GM19023 (cell line): ENCODE results near the gene CDC14A.
"Not testable (repeated sequence)": the region's sequence is repeated elsewhere in the genome, so short reads cannot be mapped to it uniquely, and the experiment has no call there.

Source experiments
- ATAC-seq: cut with Tn5 transposase; IDR thresholded peaks from one replicate; pipeline ENCODE4 v1.9.1; 2021; ENCODE audit warnings: mild to moderate bottlenecking, moderate library complexity; ENCODE audit not compliant: unreplicated experiment

Gene CDC14A

GRCh38 chr1:100400404-100400803 lies 48.1 kb downstream of the CDC14A start:
- ATAC-seq = no peak

- ATAC-seq = no peak
These were observed 52.5 kb downstream of the CDC14A start for GRCh38 chr1:100404821-100405220.

GRCh38 chr1:100405902-100406301 lies 53.6 kb downstream of the CDC14A start:
- ATAC-seq = not testable (repeated sequence)

GRCh38 chr1:100407390-100407789 lies 55.1 kb downstream of the CDC14A start:
- ATAC-seq = not testable (repeated sequence)

DNA sequence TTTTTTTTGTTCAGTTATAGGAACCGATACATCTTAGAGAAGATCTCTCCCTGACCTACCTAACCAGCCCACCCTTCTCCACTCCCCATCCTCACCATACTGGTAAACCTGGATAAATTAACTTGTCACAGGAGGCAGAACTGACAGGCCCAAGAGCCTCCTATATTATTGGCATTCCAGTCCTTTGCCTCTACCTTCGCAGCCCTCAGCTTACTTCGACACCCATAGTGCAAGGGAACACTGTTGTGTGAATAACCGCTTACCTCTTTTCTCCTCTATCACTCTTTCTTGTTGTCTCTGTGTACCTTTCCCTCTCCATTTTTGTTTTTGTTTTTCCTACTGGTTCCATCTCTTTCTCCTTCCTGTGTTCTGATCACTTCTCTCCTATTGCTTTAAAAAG lies 58.7 kb downstream of the CDC14A start:
- no peak for ATAC-seq

- ATAC-seq = no peak
These were observed 59.3 kb downstream of the CDC14A start for GRCh38 chr1:100411574-100411973.

DNA sequence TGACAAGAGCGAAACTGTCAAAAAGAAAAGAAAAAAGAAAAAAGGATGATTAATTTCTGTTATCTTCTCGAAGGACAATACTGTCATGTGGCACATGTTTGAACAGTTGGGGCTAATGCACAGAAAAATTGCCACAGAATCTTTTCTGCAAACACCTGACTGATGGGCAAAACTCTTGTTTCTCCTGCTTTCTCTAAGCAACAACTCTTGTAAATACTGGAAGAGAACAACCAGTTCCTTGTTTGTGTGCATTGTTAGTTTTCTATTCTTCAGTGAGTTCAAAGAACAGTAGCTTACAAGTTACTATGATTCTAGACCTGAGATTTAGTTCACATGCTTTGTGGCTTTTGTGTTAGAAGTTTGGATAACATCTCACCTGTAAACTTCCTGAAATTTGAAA lies 60.7 kb downstream of the CDC14A start:
- ATAC-seq = no peak

DNA sequence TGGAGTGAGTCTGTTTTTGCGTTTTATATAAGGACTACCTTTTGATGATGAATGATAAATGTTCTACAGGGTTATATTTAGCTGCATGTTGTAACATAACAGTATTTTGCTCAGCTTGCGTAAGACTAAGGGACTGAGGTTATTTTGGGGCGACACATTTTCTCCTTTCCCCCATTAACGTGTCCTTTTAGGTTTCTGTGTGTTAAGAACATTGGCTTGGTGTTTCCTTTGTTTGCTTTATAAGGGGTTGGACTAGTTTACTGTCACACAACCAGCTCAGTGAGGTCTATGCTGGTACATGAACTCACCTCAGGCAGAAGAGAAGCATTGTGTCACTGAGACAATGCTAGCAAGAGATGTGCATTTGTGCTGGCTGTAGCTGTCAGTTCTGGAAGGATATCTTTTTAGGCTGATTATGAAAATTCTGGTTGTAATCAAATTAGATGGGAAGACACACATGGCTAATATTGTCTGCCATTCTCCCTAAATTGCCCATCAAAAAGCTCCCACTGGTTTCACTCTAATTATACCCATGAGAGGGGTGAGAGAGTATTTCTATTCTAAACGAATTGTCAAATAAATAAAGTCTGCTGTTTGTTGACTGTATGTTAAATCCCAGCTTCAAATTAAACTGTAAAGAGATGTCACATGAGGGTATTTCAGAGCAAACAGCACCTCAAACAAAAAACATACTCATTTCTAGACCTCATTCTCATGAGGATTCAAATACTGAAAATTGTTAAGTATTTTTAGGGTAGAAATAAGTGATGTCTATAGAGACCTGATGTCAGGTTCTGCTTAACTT lies 62.6 kb downstream of the CDC14A start:
- ATAC-seq = no peak

DNA sequence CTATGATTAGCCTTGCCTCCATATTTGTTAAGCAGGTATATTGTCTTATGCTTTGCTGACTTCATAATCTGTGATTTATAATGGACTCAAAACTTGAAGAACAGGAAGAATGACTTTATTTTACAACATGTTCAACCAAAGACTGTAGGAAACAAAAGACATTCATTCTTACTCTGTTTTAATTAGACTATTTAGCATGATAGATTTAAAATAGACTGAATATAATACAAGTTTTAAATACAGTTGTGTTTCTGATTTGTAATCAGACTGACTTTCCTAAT lies 63.1 kb downstream of the CDC14A start:
- no peak for ATAC-seq

- ATAC-seq = no peak
These were observed 66.8 kb downstream of the CDC14A start for GRCh38 chr1:100419072-100419471.

- ATAC-seq = no peak
These were observed 69.8 kb downstream of the CDC14A start for GRCh38 chr1:100422065-100422464.

GRCh38 chr1:100423832-100424337 lies 71.6 kb downstream of the CDC14A start:
- ATAC-seq = peak; percentile 88

DNA sequence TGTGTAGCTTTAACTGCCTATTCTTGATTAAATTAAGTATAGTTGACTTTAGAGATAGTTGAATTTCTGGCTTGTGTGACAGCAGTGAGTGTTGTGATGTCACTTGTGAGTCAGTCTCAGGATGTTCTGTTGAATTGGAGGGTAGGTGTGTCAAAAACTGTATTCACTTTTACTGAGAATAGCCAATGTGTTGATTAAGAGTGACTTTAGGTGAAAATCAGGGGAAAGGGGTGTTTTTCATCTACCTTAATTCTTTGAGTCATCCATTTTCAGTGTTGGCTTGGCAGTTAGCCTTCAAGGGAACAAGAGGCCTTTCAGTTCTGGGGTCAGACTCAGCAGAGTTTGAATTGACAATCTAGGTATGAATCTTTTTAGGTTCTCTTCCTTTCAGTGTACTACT lies 75.9 kb downstream of the CDC14A start:
- no peak for ATAC-seq

DNA sequence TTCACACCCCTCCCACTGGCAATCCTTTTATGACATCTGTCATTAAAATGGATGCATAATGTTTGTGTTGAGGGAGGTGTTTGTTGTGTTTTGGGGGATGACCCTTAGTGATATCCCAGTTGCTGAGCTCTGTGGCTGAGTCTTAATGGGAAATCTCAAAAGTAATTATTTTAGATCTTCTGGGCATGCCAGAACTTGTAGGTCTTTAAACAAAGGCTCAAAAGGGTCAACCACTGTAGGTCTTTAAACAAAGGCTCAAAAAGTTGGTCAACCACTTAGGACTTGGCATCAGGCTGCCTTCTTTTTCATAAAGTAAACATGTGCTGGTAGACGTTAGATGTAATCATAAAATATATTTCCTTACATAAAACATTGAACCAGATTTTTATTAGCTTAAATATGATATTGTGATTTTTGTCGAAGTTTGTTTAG lies 78.0 kb downstream of the CDC14A start:
- ATAC-seq = no peak

- ATAC-seq = no peak
These were observed 79.6 kb downstream of the CDC14A start for GRCh38 chr1:100431954-100432353.

DNA sequence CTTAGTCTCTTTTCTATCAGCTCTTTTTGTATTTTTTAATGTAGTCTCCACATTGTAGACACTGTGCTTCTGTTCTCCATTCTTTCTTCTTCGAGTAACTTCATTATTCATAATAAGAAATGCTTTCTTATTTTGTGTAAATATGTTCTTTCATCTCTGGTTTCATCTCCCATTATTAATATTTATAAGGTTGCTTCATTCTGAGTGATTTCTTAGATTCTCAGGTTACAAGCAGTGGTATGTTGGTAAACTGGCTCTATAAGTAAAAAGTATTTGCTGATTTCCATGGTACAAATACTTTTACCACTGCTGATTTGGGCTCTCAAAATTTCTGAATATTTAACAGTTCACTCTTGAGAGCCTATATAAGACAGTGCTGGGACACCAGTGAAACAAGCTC lies 81.3 kb downstream of the CDC14A start:
- no peak for ATAC-seq

DNA sequence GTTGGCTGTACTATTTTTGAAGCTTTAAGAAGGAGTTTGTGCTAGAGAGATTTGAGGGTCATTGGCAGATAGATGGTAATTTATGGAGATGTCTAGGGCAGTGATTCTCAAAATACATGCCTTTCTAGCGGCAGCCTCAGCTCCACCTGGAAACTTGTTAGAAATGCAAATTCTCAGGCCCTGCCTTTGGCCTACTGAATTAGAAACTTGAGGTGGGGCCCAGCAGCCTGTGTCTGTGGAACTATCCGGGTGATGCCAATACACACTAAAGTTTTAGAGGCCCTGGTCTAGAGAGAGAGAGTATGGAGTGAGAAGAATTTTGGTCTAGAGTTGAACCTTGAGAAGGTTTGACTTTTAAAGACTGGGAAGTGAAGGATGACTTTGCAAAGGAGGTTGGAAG lies 82.5 kb downstream of the CDC14A start:
- ATAC-seq = no peak

DNA sequence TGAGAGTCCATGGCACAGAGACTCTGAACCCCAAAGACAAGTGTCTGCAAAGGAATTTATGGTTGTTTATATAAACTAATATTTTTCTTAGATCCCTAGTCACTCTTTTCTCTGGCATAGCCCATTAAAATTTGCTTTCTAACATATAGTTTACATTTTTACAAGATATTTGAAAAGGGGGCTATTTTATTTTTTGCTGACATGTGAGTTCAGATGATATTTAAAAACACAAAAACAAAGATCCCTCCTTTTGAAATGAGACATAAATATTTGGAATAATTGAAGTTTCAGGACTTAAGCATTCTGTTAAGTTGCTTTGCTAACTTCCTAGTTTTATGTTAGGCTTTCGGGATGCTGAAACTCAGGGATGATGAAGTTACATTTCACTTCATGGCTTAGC lies 86.1 kb downstream of the CDC14A start:
- ATAC-seq = no peak

DNA sequence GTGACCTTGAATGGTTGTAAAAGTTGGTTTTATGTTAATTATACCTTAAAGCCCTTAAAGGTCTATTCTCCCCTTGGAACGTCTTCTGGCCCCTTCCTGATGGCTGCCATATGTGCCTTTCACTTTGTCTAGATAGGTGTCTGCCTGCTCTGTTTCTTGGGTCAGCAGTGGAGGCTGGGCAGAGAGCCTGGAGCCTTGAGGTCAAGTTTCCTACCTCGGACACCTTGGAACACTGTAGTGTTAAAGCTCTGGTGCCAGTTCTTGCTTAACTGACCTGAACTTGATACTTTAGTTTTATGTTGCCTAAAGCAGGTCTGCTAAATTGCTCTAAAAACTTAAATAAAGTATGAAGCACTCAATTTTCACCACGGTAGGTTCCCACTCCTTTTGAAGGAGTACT lies 86.5 kb downstream of the CDC14A start:
- no peak for ATAC-seq

GRCh38 chr1:100440075-100440809 lies 87.9 kb downstream of the CDC14A start:
- no peak for ATAC-seq

GRCh38 chr1:100441146-100441545 lies 88.8 kb downstream of the CDC14A start:
- no peak for ATAC-seq

GRCh38 chr1:100441651-100442050 lies 89.3 kb downstream of the CDC14A start:
- no peak for ATAC-seq
